Measurements from ENCODE around the gene NKAIN1. TPM values are rescaled to one million over a fixed set of nuclear protein-coding genes. Genes with fewer than 3 reads are reported as not detected.

Gene NKAIN1
- total RNA-seq, 1 donor from 2014 or later = 9.4 TPM

- H3K36me3 Mint-ChIP-seq = no peaks in the 10 kb centered on the region
- no peak overlapping the region for H3K27ac Mint-ChIP-seq
- H3K4me1 Mint-ChIP-seq = no peaks in the 10 kb centered on the region
- TF ChIP-seq CTCF (IDR thresholded peaks at IDR 0.05; ENCODE audit: unreplicated experiment) = no peak
- no peak overlapping the region for H3K4me3 Mint-ChIP-seq
- H3K9me3 Mint-ChIP-seq = no peaks in the 10 kb centered on the region
- peaks cover 15% of the 10 kb centered on the region for H3K27me3 Mint-ChIP-seq (ENCODE audit: low read depth)
- no peak for DNase-seq (ENCODE audit: low spot score in 2 of 2, unreplicated experiment in 2 of 2)
These were observed 7.0 kb downstream of the NKAIN1 start for GRCh38 chr1:31232689-31233088.

GRCh38 chr1:31231802-31232201 is 7.9 kb downstream of the NKAIN1 start:
- DNase-seq (ENCODE audit: low spot score in 2 of 2, unreplicated experiment in 2 of 2) = no peak
- Mint-ChIP-seq H3K27me3 (ENCODE audit: low read depth) (peaks cover 12% of the 10 kb centered on the region), H3K4me3 (no peak overlapping the region), H3K36me3 (no peaks in the 10 kb centered on the region), H3K27ac (no peak overlapping the region), H3K4me1 (no peaks in the 10 kb centered on the region), H3K9me3 (no peaks in the 10 kb centered on the region)
- TF ChIP-seq CTCF (IDR thresholded peaks at IDR 0.05; ENCODE audit: unreplicated experiment) = no peak

- DNase-seq (ENCODE audit: low spot score in 2 of 2, unreplicated experiment in 2 of 2) = no peak
- Mint-ChIP-seq H3K27me3 (ENCODE audit: low read depth) (peaks cover 4% of the 10 kb centered on the region), H3K9me3 (no peaks in the 10 kb centered on the region), H3K27ac (no peak overlapping the region), H3K36me3 (no peaks in the 10 kb centered on the region), H3K4me1 (no peaks in the 10 kb centered on the region), H3K4me3 (no peak overlapping the region)
- TF ChIP-seq CTCF (IDR thresholded peaks at IDR 0.05; ENCODE audit: unreplicated experiment) = no peak
These were observed 9.3 kb downstream of the NKAIN1 start for GRCh38 chr1:31230378-31230777.

- Mint-ChIP-seq H3K36me3 (no peaks in the 10 kb centered on the region), H3K27ac (no peak overlapping the region), H3K4me3 (no peak overlapping the region), H3K27me3 (ENCODE audit: low read depth) (no peaks in the 10 kb centered on the region), H3K9me3 (no peaks in the 10 kb centered on the region), H3K4me1 (peaks cover 4% of the 10 kb centered on the region)
- DNase-seq (ENCODE audit: low spot score in 2 of 2, unreplicated experiment in 2 of 2) = no peak
- TF ChIP-seq CTCF (IDR thresholded peaks at IDR 0.05; ENCODE audit: unreplicated experiment) = no peak
These were observed 10.7 kb downstream of the NKAIN1 start for GRCh38 chr1:31228986-31229385.

- Mint-ChIP-seq H3K4me1 (peaks cover 7% of the 10 kb centered on the region), H3K9me3 (no peaks in the 10 kb centered on the region), H3K27me3 (ENCODE audit: low read depth) (no peaks in the 10 kb centered on the region), H3K27ac (no peak overlapping the region), H3K36me3 (no peaks in the 10 kb centered on the region), H3K4me3 (no peak overlapping the region)
- DNase-seq (ENCODE audit: low spot score in 2 of 2, unreplicated experiment in 2 of 2) = no peak
- no peak for TF ChIP-seq CTCF (IDR thresholded peaks at IDR 0.05; ENCODE audit: unreplicated experiment)
These were observed 11.7 kb downstream of the NKAIN1 start for GRCh38 chr1:31227891-31228568.

GRCh38 chr1:31224068-31224467 is 15.6 kb downstream of the NKAIN1 start:
- Mint-ChIP-seq H3K4me3 (no peak overlapping the region), H3K36me3 (no peaks in the 10 kb centered on the region), H3K27ac (no peak overlapping the region), H3K27me3 (ENCODE audit: low read depth) (no peaks in the 10 kb centered on the region), H3K9me3 (no peaks in the 10 kb centered on the region), H3K4me1 (peaks cover 7% of the 10 kb centered on the region)
- no peak for TF ChIP-seq CTCF (IDR thresholded peaks at IDR 0.05; ENCODE audit: unreplicated experiment)
- no peak for DNase-seq (ENCODE audit: low spot score in 2 of 2, unreplicated experiment in 2 of 2)
